Esophagus muscularis mucosa (tissue), 4 donors: Measurements from ENCODE around the gene SUSD6.

ENCODE experiments used
- CTCF ChIP-seq, 3 experiments: fragments of 200-600 bp in 2 of 3; fragments of 450-650 bp in 1 of 3; sonication (generic) in 2 of 3; IDR thresholded peaks; one replicate each; pipeline ENCODE4 v1.5.1; 2017 to 2019; ENCODE audit warnings: antibody characterized with exemption in 3 of 3, mild to moderate bottlenecking in 2 of 3, moderate library complexity in 1 of 3
- EP300 ChIP-seq: sonication (generic); formaldehyde crosslinking; IDR thresholded peaks from one replicate; pipeline ENCODE4 v1.6.1; 2017; ENCODE audit warnings: antibody characterized with exemption
- POLR2A ChIP-seq: fragments of 450-650 bp; IDR thresholded peaks from one replicate; pipeline ENCODE4 v1.6.1; 2017; ENCODE audit warnings: antibody characterized with exemption, moderate library complexity, mild to moderate bottlenecking, low read depth

GRCh38 chr14:69581316-69581935, 30.0 kb upstream of the SUSD6 start:
- TF ChIP-seq CTCF (IDR thresholded peaks at IDR 0.05) (no peak), EP300 (no peak), POLR2A (no peak)
